ENCODE data around the gene SLC25A28.

SLC25A28 gene

GRCh38 chr10:99590799-99591198 is 29.4 kb downstream of the SLC25A28 start:
- Mint-ChIP-seq H3K4me1 (peaks cover 13% of the 10 kb centered on the region), H3K4me3 (no peak overlapping the region), H3K36me3 (ENCODE audit: low read depth) (no peaks in the 10 kb centered on the region), H3K27me3 (ENCODE audit: low read depth, poor library complexity) (peaks cover 44% of the 10 kb centered on the region), H3K9me3 (no peaks in the 10 kb centered on the region), H3K27ac (no peak overlapping the region)
- TF ChIP-seq, protein P1, sequence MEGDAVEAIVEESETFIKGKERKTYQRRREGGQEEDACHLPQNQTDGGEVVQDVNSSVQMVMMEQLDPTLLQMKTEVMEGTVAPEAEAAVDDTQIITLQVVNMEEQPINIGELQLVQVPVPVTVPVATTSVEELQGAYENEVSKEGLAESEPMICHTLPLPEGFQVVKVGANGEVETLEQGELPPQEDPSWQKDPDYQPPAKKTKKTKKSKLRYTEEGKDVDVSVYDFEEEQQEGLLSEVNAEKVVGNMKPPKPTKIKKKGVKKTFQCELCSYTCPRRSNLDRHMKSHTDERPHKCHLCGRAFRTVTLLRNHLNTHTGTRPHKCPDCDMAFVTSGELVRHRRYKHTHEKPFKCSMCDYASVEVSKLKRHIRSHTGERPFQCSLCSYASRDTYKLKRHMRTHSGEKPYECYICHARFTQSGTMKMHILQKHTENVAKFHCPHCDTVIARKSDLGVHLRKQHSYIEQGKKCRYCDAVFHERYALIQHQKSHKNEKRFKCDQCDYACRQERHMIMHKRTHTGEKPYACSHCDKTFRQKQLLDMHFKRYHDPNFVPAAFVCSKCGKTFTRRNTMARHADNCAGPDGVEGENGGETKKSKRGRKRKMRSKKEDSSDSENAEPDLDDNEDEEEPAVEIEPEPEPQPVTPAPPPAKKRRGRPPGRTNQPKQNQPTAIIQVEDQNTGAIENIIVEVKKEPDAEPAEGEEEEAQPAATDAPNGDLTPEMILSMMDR (IDR thresholded peaks at IDR 0.05) = no peak
- DNase-seq = no peak

GRCh38 chr10:99583687-99584086 is 36.6 kb downstream of the SLC25A28 start:
- H3K27me3 Mint-ChIP-seq (ENCODE audit: low read depth, poor library complexity) = peaks cover 66% of the 10 kb centered on the region
- TF ChIP-seq, protein P1 (IDR thresholded peaks at IDR 0.05) = no peak
- H3K36me3 Mint-ChIP-seq (ENCODE audit: low read depth) = no peaks in the 10 kb centered on the region
- H3K4me3 Mint-ChIP-seq = no peak overlapping the region
- H3K9me3 Mint-ChIP-seq = no peaks in the 10 kb centered on the region
- no peak overlapping the region for H3K27ac Mint-ChIP-seq
- peaks cover 19% of the 10 kb centered on the region for H3K4me1 Mint-ChIP-seq
- no peak for DNase-seq

- no peak for DNase-seq
- H3K27me3 Mint-ChIP-seq (ENCODE audit: low read depth, poor library complexity) = peaks cover 52% of the 10 kb centered on the region
- no peak overlapping the region for H3K27ac Mint-ChIP-seq
- H3K4me3 Mint-ChIP-seq = no peak overlapping the region
- no peaks in the 10 kb centered on the region for H3K36me3 Mint-ChIP-seq (ENCODE audit: low read depth)
- TF ChIP-seq, protein P1 (IDR thresholded peaks at IDR 0.05) = no peak
- no peaks in the 10 kb centered on the region for H3K9me3 Mint-ChIP-seq
- H3K4me1 Mint-ChIP-seq = peaks cover 12% of the 10 kb centered on the region
Observed at GRCh38 chr10:99582255-99582770, 37.9 kb downstream of the SLC25A28 start.

DNA sequence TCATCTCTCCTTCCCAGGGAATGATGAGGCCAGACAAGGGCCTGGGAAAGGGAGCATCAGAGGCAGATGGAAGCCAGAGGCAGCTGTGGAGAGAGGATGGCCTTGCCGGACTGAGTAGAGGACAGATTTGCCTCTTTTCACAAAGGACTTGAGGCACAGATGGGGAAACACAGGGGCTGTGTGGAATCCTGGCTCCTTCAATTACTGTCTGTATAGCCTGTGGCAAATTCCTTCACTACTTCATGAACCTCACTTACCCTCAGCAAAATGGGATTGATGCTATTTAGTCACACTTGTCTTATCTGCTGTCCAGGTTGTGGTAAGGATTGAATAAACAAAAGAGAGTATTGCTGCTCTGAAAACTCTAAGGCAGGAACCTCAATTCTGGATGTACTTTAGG is 40.3 kb downstream of the SLC25A28 start:
- H3K9me3 Mint-ChIP-seq = no peaks in the 10 kb centered on the region
- H3K27me3 Mint-ChIP-seq (ENCODE audit: low read depth, poor library complexity) = peaks cover 38% of the 10 kb centered on the region
- peaks cover 12% of the 10 kb centered on the region for H3K4me1 Mint-ChIP-seq
- no peak for DNase-seq
- H3K36me3 Mint-ChIP-seq (ENCODE audit: low read depth) = no peaks in the 10 kb centered on the region
- TF ChIP-seq, protein P1 (IDR thresholded peaks at IDR 0.05) = no peak
- no peak overlapping the region for H3K4me3 Mint-ChIP-seq
- no peak overlapping the region for H3K27ac Mint-ChIP-seq

- no peak overlapping the region for H3K27ac Mint-ChIP-seq
- DNase-seq = no peak
- H3K36me3 Mint-ChIP-seq (ENCODE audit: low read depth) = no peaks in the 10 kb centered on the region
- TF ChIP-seq, protein P1 (IDR thresholded peaks at IDR 0.05) = no peak
- H3K9me3 Mint-ChIP-seq = no peaks in the 10 kb centered on the region
- no peak overlapping the region for H3K4me3 Mint-ChIP-seq
- peaks cover 7% of the 10 kb centered on the region for H3K4me1 Mint-ChIP-seq
- peaks cover 20% of the 10 kb centered on the region for H3K27me3 Mint-ChIP-seq (ENCODE audit: low read depth, poor library complexity)
Observed at GRCh38 chr10:99573790-99574189, 46.4 kb downstream of the SLC25A28 start.

GRCh38 chr10:99571816-99572215 is 48.4 kb downstream of the SLC25A28 start:
- TF ChIP-seq, protein P1 (IDR thresholded peaks at IDR 0.05) = no peak
- peaks cover 9% of the 10 kb centered on the region for H3K4me1 Mint-ChIP-seq
- H3K27ac Mint-ChIP-seq = no peak overlapping the region
- peaks cover 23% of the 10 kb centered on the region for H3K27me3 Mint-ChIP-seq (ENCODE audit: low read depth, poor library complexity)
- H3K9me3 Mint-ChIP-seq = no peaks in the 10 kb centered on the region
- H3K36me3 Mint-ChIP-seq (ENCODE audit: low read depth) = no peaks in the 10 kb centered on the region
- no peak for DNase-seq
- no peak overlapping the region for H3K4me3 Mint-ChIP-seq
